Endothelial cell of umbilical vein (primary cell): ENCODE measurements around the gene IP6K3. TPM values are rescaled to one million over a fixed set of nuclear protein-coding genes. Genes with fewer than 3 reads are reported as not detected.

ENCODE experiments used
- BruUV-seq: library from RNA; stranded (reverse); fragments of 400-500 nt; replicated peaks from 2 replicates; lab custom pipeline; 2021; lab: Mats Ljungman, UMichigan
- CTCF ChIA-PET: fragments of 300-600, 350-600 bp; sonication (Branson Sonifier 250); formaldehyde crosslinking; loops from one replicate; lab custom pipeline; 2021; ENCODE audit warnings: antibody characterized with exemption, inconsistent platforms; lab: Charles Lee
- POLR2A ChIA-PET: fragments of 300-600, 350-600 bp; sonication (Branson Sonifier 250); formaldehyde crosslinking; loops from one replicate; lab custom pipeline; 2021; ENCODE audit warnings: antibody characterized with exemption, inconsistent platforms; lab: Charles Lee
- DNase-seq: peaks from one replicate; pipeline ENCODE4 v3.0.0-alpha.2; 2011; ENCODE audit warnings: low read depth, low spot score
- FAIRE-seq: peaks from 2 replicates; lab custom pipeline; 2011; peaks lifted over from hg19 to GRCh38; lab: Jason Lieb, UNC
- H2AFZ ChIP-seq: 2 replicates; pipeline ENCODE4 v1.6.0; 2012; ENCODE audit warnings: low read depth, low read length, control low read depth, inconsistent platforms
- H3K27ac ChIP-seq: 2 replicates; pipeline ENCODE4 v1.5.1; 2011; ENCODE audit warnings: low read depth, mild to moderate bottlenecking, control low read depth, low read length, moderate library complexity; ENCODE audit not compliant: insufficient read depth
- H3K27me3 ChIP-seq, 2 experiments: 2 replicates each; pipeline versions ENCODE4 v1.6.0 to v1.6.1; 2011; ENCODE audit warnings: low read length in 2 of 2, mixed read lengths in 1 of 2; ENCODE audit not compliant: control insufficient read depth in 2 of 2, insufficient read depth in 2 of 2
- H3K36me3 ChIP-seq, 2 experiments: 2 replicates in 1 of 2; 3 replicates in 1 of 2; pipeline ENCODE4 v1.5.1; 2011; ENCODE audit warnings: low read length in 2 of 2, mild to moderate bottlenecking in 1 of 2, moderate library complexity in 1 of 2; ENCODE audit not compliant: control insufficient read depth in 2 of 2, insufficient read depth in 2 of 2; ENCODE audit errors: extremely low read depth in 1 of 2
- H3K4me1 ChIP-seq: 3 replicates; pipeline ENCODE4 v1.5.1; 2011; ENCODE audit warnings: mild to moderate bottlenecking, low read length; ENCODE audit not compliant: control insufficient read depth, insufficient read depth; ENCODE audit errors: extremely low read depth
- H3K4me2 ChIP-seq: 2 replicates; pipeline ENCODE4 v1.6.1; 2011; ENCODE audit warnings: low read length, control low read depth, mixed read lengths; ENCODE audit not compliant: insufficient read depth
- H3K4me3 ChIP-seq, 3 experiments: fragments of 200-600 bp in 1 of 3; sonication (generic), shearing (Covaris generic) in 1 of 3; replicated peaks in 1 of 3; 2 replicates each; pipeline ENCODE4 v1.5.1; 2011 to 2016; ENCODE audit warnings: control low read depth in 3 of 3, low read length in 3 of 3, mild to moderate bottlenecking in 2 of 3, inconsistent platforms in 1 of 3, low read depth in 1 of 3, moderate library complexity in 1 of 3; ENCODE audit not compliant: insufficient read depth in 1 of 3
- H3K79me2 ChIP-seq: 2 replicates; pipeline ENCODE4 v1.6.0; 2012; ENCODE audit warnings: low read length, inconsistent platforms; ENCODE audit not compliant: control insufficient read depth, insufficient read depth
- H3K9ac ChIP-seq: replicated peaks from 2 replicates; pipeline ENCODE3; 2011; ENCODE audit warnings: low read length, control low read depth; ENCODE audit not compliant: insufficient read depth; ENCODE audit errors: extremely low read depth
- H3K9me1 ChIP-seq: replicated peaks from 3 replicates; pipeline ENCODE4 v1.6.0; 2011; ENCODE audit warnings: mild to moderate bottlenecking, low read length; ENCODE audit not compliant: control insufficient read depth, insufficient read depth; ENCODE audit errors: extremely low read depth
- H3K9me3 ChIP-seq: replicated peaks from 2 replicates; pipeline ENCODE4 v1.5.1; 2012; ENCODE audit warnings: low read length, inconsistent platforms; ENCODE audit not compliant: control insufficient read depth, insufficient read depth
- H4K20me1 ChIP-seq: replicated peaks from 2 replicates; pipeline ENCODE3; 2011; ENCODE audit warnings: mild to moderate bottlenecking, low read length; ENCODE audit not compliant: control insufficient read depth, insufficient read depth; ENCODE audit errors: extremely low read depth
- EZH2 ChIP-seq: IDR thresholded peaks from 2 replicates; pipeline ENCODE4 v1.6.1; 2012; ENCODE audit warnings: borderline replicate concordance, low read depth, mild to moderate bottlenecking, moderate library complexity, low read length, inconsistent platforms; ENCODE audit not compliant: severe bottlenecking
- FOS ChIP-seq: IDR thresholded peaks from 2 replicates; pipeline ENCODE4 v1.6.1; 2011; ENCODE audit warnings: mild to moderate bottlenecking, low read length, moderate library complexity, borderline replicate concordance; ENCODE audit not compliant: insufficient read depth
- GATA2 ChIP-seq: IDR thresholded peaks from 2 replicates; pipeline ENCODE4 v1.7.0; 2011; ENCODE audit warnings: low read depth, mild to moderate bottlenecking, moderate library complexity, mixed read lengths, low read length; ENCODE audit not compliant: insufficient read length, insufficient read depth
- JUN ChIP-seq: IDR thresholded peaks from 2 replicates; pipeline ENCODE4 v1.6.1; 2011; ENCODE audit warnings: borderline replicate concordance, low read depth; ENCODE audit not compliant: insufficient read length, insufficient read depth
- MYC ChIP-seq: IDR thresholded peaks from one replicate; pipeline ENCODE4 v1.6.1; 2011; ENCODE audit warnings: mild to moderate bottlenecking, low read depth, low read length
- POLR2A ChIP-seq: IDR thresholded peaks from 2 replicates; pipeline ENCODE4 v1.6.1; 2012; ENCODE audit warnings: low read depth, mild to moderate bottlenecking, control low read depth, low read length
- POLR2AphosphoS5 ChIP-seq: IDR thresholded peaks from 2 replicates; pipeline ENCODE4 v1.6.1; 2012; ENCODE audit warnings: low read depth, mild to moderate bottlenecking, control low read depth, low read length, moderate library complexity; ENCODE audit not compliant: insufficient read depth
- dilution Hi-C: fragments of 300-500 bp; cut with MboI; formaldehyde crosslinking; loops from one replicate; pipeline ENCODE4 v1.15.0; 2019; ENCODE audit warnings: low sequenced_read_pairs; ENCODE audit not compliant: extremely low pct_ligation_motif_present
- intact Hi-C: fragments of 100-400 bp; cut with micrococcal nuclease; formaldehyde crosslinking; loops from one replicate; pipeline ENCODE4 v1.10.0; 2022
- polyA plus RNA-seq, 4 experiments: library from polyadenylated mRNA; depleted of rRNA in 3 of 4; stranded (reverse) in 3 of 4; unstranded in 1 of 4; fragments of >200 nt; gene quantifications; 2 replicates each; pipeline versions ENCODE4 v1.2.1 to v1.2.3, GENCODE V29; 2011 to 2012; ENCODE audit warnings: missing spikeins in 1 of 4
- total RNA-seq: library from RNA; stranded (reverse); gene quantifications from 2 replicates; pipeline ENCODE4 v1.2.3, GENCODE V29; 2021
- TF ChIP-seq, protein P1 (sequence below): IDR thresholded peaks from 2 replicates; pipeline ENCODE4 v1.6.1; 2011; ENCODE audit not compliant: insufficient read depth, insufficient read length
- TF ChIP-seq, protein P2 (sequence below), 2 donors: IDR thresholded peaks; 1 replicate in 1 of 2; 2 replicates in 1 of 2; pipeline ENCODE4 v1.5.1; 2011; ENCODE audit warnings: low read length in 2 of 2, mild to moderate bottlenecking in 2 of 2, moderate library complexity in 2 of 2, control low read depth in 1 of 2, inconsistent platforms in 1 of 2, low read depth in 1 of 2; ENCODE audit not compliant: insufficient read depth in 1 of 2; ENCODE audit errors: extremely low read depth in 1 of 2

The IP6K3 gene
- total and polyA plus RNA-seq, 2 donors (not counting 3 experiments of a cell fraction or from before 2014, with no cell fraction given) = not detected

GRCh38 chr6:33705955-33706725 lies 40.6 kb downstream of the IP6K3 start:
- CTCF ChIA-PET = interaction anchor here (1.3 to 1.9 kb wide), 3 partner anchors 9 to 116 kb away, joined by 5 to 6 read pairs (median 5); no protein-coding TSS in a partner anchor
- Histone ChIP-seq H3K4me2 (no peak overlapping the region), H3K9me1 (no peaks in the 10 kb centered on the region), H3K27me3 (no peaks in the 10 kb centered on the region), H3K9me3 (no peaks in the 10 kb centered on the region), H3K79me2 (peaks cover 23% of the 10 kb centered on the region), H4K20me1 (no peaks in the 10 kb centered on the region), H3K27ac (no peak overlapping the region), H3K9ac (no peak overlapping the region), H2AFZ (no peak overlapping the region), H3K4me3 (no peak overlapping the region), H3K4me1 (peaks cover 11% of the 10 kb centered on the region), H3K36me3 (peaks cover 4 to 5% of the 10 kb centered on the region in 2 experiments)
- TF ChIP-seq MYC (no peak), POLR2A (no peak), POLR2AphosphoS5 (no peak), JUN (no peak)
- TF ChIP-seq, protein P1, sequence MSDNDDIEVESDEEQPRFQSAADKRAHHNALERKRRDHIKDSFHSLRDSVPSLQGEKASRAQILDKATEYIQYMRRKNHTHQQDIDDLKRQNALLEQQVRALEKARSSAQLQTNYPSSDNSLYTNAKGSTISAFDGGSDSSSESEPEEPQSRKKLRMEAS = no peak
- DNase-seq (no peak), FAIRE-seq (no peak)
- intact Hi-C loops (no loop called here), dilution Hi-C loops (no loop called here)
- BruUV-seq = no TSS peak
- POLR2A ChIA-PET = no interaction called here

GRCh38 chr6:33705268-33705885 lies 41.3 kb downstream of the IP6K3 start:
- Histone ChIP-seq H3K4me3 (no peak overlapping the region), H4K20me1 (no peaks in the 10 kb centered on the region), H3K9me3 (no peaks in the 10 kb centered on the region), H3K9ac (no peak overlapping the region), H3K4me1 (peaks cover 7% of the 10 kb centered on the region), H2AFZ (no peak overlapping the region), H3K79me2 (peaks cover 16% of the 10 kb centered on the region), H3K27ac (no peak overlapping the region), H3K9me1 (no peaks in the 10 kb centered on the region), H3K36me3 (peaks cover 4 to 5% of the 10 kb centered on the region in 2 experiments), H3K4me2 (no peak overlapping the region), H3K27me3 (no peaks in the 10 kb centered on the region)
- DNase-seq (no peak), FAIRE-seq (no peak)
- dilution Hi-C loops (no loop called here), intact Hi-C loops (no loop called here)
- TF ChIP-seq GATA2 (no peak), EZH2 (no peak), POLR2A (no peak), FOS (no peak), JUN (no peak), POLR2AphosphoS5 (no peak), MYC (no peak)
- TF ChIP-seq, protein P2, sequence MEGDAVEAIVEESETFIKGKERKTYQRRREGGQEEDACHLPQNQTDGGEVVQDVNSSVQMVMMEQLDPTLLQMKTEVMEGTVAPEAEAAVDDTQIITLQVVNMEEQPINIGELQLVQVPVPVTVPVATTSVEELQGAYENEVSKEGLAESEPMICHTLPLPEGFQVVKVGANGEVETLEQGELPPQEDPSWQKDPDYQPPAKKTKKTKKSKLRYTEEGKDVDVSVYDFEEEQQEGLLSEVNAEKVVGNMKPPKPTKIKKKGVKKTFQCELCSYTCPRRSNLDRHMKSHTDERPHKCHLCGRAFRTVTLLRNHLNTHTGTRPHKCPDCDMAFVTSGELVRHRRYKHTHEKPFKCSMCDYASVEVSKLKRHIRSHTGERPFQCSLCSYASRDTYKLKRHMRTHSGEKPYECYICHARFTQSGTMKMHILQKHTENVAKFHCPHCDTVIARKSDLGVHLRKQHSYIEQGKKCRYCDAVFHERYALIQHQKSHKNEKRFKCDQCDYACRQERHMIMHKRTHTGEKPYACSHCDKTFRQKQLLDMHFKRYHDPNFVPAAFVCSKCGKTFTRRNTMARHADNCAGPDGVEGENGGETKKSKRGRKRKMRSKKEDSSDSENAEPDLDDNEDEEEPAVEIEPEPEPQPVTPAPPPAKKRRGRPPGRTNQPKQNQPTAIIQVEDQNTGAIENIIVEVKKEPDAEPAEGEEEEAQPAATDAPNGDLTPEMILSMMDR (IDR thresholded peaks at IDR 0.05; ENCODE audit: extremely low read depth in 1 of 2, insufficient read depth in 1 of 2, low read depth in 1 of 2, low read length in 2 of 2) = no peak
- TF ChIP-seq, protein P1 = no peak
- ChIA-PET POLR2A (no interaction called here), CTCF (interaction anchor here (1.3 to 1.4 kb wide), 2 partner anchors 8 to 115 kb away, joined by 5 to 6 read pairs; no protein-coding TSS in a partner anchor)
- no TSS peak for BruUV-seq
